GM10266 (cell line): ENCODE results near the gene TEAD1.

Source experiments
- DNase-seq: peaks from one replicate; pipeline ENCODE4 v3.0.0; 2012; ENCODE audit errors: extremely low spot score
- TF ChIP-seq, protein P1 (sequence below): IDR thresholded peaks from 2 replicates; pipeline ENCODE4 v1.5.1; 2012; ENCODE audit warnings: mild to moderate bottlenecking, low read depth; ENCODE audit not compliant: control insufficient read depth, insufficient read depth; ENCODE audit errors: missing control alignments

Gene TEAD1

GRCh38 chr11:12746593-12747097 is 72.4 kb downstream of the TEAD1 start:
- TF ChIP-seq, protein P1, sequence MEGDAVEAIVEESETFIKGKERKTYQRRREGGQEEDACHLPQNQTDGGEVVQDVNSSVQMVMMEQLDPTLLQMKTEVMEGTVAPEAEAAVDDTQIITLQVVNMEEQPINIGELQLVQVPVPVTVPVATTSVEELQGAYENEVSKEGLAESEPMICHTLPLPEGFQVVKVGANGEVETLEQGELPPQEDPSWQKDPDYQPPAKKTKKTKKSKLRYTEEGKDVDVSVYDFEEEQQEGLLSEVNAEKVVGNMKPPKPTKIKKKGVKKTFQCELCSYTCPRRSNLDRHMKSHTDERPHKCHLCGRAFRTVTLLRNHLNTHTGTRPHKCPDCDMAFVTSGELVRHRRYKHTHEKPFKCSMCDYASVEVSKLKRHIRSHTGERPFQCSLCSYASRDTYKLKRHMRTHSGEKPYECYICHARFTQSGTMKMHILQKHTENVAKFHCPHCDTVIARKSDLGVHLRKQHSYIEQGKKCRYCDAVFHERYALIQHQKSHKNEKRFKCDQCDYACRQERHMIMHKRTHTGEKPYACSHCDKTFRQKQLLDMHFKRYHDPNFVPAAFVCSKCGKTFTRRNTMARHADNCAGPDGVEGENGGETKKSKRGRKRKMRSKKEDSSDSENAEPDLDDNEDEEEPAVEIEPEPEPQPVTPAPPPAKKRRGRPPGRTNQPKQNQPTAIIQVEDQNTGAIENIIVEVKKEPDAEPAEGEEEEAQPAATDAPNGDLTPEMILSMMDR, result no peak
- no peak for DNase-seq

- TF ChIP-seq, protein P1, result no peak
Observed at GRCh38 chr11:12748561-12748960, 74.3 kb downstream of the TEAD1 start.

DNA sequence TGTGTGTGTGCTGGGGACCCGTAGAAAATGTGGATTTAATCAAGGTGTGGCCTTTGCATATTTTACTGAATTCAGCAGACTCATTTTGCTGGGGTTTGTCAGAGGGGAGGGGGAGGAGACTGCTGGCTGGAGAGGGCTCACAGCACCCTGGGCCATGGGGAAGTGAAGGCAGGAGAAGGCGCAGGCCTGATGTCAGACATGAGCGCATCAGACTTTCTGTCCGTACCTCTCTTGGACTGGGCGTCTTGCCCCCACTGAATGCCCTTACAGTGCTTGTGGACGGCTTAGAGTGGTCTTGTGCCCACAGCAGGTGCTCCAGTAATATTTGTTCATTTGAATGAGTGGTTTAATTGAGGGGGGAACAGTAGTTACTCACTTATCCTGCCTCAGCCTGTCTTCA is 75.2 kb downstream of the TEAD1 start:
- no peak for DNase-seq
- TF ChIP-seq, protein P1, result no peak

More at GRCh38 chr11:12748561-12748960, 74.3 kb downstream of the TEAD1 start:
- DNase-seq, result no peak

DNA sequence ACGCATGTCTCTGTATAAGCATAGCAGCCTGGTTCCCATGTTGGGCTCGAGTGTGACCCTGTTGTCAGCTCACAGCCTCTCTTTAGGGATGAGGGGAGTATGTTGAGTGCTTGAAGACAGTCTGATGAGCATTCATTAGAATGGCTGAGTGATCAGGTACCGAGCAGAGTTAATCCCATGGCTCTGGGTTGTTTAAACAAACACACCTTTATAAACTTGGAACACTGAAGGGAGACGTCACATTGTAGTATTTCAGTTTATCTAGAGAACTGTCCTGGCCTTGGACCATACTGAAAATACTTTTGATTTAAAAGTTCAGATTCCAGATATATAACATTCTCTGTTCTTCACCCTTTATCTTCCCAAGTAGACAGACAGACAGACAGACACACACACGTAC is 76.0 kb downstream of the TEAD1 start:
- TF ChIP-seq, protein P1, result no peak
- no peak for DNase-seq

GRCh38 chr11:12752868-12753524 is 78.8 kb downstream of the TEAD1 start:
- TF ChIP-seq, protein P1, result no peak
- no peak for DNase-seq

DNA sequence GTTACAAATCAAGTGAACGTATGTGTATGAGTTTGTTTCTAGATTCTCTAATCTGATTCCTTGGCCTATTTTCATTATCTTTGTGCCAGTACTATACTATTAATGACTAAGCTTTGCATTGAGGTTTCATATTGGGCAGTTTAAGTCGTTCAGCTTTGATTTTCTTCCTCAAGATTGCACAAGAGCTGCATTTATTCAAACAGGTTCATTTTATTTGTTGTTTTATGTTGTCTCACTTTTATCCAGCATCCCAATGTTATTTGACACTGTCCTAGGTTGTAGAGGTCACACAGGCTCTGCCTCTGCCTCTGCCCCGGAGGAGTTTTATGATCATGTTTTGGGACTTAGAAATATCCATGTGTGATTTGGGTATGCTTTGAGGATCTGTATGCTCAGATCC is 79.8 kb downstream of the TEAD1 start:
- no peak for DNase-seq
- TF ChIP-seq, protein P1, result no peak

DNA sequence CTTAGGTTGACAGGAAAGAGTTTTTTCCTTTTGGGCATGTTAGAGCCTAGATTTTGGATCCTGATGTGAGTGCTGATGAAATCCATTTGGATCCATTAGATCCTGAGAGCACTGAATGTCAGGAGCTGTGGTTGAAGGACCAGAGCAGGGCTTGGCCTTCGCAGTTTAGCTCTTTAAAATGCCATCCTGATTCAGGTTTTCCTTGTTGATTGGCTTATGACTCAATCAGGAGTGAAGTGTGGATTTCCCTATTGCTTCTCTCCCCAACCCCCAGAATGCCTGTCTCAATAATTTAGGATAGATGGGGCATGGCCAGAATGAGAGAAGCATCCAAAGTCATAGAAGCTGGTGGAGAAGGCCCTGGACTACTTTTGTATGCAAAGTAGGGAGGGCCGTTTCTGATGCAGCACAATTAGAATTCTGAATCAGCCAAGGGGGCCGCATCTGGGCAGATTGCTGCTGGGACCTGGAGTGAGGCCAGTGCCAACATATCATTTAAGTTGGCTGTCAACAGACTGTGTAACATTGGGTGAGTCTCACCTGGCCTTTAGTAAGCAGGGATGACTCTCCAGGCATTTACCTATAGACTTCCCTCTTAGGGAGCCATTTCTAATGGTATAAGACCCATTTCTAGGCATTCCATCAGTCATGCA is 80.5 kb downstream of the TEAD1 start:
- DNase-seq, result no peak
- TF ChIP-seq, protein P1, result no peak
